Lower leg skin (tissue), 3 donors: ENCODE measurements around the gene ACTMAP.

Experiments
- POLR2A ChIP-seq, 2 donors: fragments of 450-650 bp; IDR thresholded peaks; one replicate each; pipeline ENCODE4 v1.6.1; 2016 to 2017; ENCODE audit warnings: antibody characterized with exemption in 2 of 2, mild to moderate bottlenecking in 1 of 2, moderate library complexity in 1 of 2
- TF ChIP-seq, protein P1 (sequence below), 3 donors: fragments of 450-650 bp; IDR thresholded peaks; one replicate each; pipeline ENCODE4 v1.5.1; 2016; ENCODE audit warnings: antibody characterized with exemption in 3 of 3, mild to moderate bottlenecking in 3 of 3, moderate library complexity in 2 of 3

DNA sequence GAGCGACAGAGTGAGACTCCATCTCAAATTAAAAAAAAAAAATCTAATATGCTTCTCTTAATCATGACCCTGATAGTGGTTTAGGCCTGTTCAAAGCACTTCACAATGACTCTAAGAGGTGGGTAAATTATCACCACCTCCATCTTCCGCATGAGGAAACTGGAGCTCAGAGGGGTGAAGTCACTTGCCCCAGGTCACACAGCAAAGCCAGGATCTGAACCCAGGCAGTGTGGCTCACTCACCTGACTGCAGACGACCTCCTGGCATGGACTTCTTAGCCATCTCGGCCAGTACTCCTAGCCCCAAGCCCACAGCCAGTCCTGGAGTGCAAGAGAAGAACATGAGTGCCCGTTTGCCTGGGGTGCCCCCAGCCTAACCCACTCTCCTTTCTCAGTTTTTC is 40.5 kb downstream of the ACTMAP start:
- TF ChIP-seq, protein P1, sequence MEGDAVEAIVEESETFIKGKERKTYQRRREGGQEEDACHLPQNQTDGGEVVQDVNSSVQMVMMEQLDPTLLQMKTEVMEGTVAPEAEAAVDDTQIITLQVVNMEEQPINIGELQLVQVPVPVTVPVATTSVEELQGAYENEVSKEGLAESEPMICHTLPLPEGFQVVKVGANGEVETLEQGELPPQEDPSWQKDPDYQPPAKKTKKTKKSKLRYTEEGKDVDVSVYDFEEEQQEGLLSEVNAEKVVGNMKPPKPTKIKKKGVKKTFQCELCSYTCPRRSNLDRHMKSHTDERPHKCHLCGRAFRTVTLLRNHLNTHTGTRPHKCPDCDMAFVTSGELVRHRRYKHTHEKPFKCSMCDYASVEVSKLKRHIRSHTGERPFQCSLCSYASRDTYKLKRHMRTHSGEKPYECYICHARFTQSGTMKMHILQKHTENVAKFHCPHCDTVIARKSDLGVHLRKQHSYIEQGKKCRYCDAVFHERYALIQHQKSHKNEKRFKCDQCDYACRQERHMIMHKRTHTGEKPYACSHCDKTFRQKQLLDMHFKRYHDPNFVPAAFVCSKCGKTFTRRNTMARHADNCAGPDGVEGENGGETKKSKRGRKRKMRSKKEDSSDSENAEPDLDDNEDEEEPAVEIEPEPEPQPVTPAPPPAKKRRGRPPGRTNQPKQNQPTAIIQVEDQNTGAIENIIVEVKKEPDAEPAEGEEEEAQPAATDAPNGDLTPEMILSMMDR (IDR thresholded peaks at IDR 0.05) = no peak
- TF ChIP-seq POLR2A (IDR thresholded peaks at IDR 0.05) = no peak
